ENCODE results near the gene TULP4.
"Not testable (repeated sequence)": the region's sequence is repeated elsewhere in the genome, so short reads cannot be mapped to it uniquely, and the experiment has no call there.

Gene TULP4

GRCh38 chr6:158476389-158476788 lies 164.1 kb downstream of the TULP4 start:
- WGBS (ENCODE audit: insufficient coverage), result 100% methylated on average over 10 of the region's 12 CpGs
- Histone ChIP-seq H3K27ac (ENCODE audit: insufficient read depth in 1 of 2, low read depth in 1 of 2, low read length in 2 of 2, poor library complexity in 1 of 2, severe bottlenecking in 2 of 2) (no peak overlapping the region), H3K27me3 (replicated peaks in 2 of 5; ENCODE audit: control insufficient read depth in 4 of 5, insufficient read depth in 5 of 5, low read length in 4 of 5) (no peaks in the 10 kb centered on the region), H3K4me1 (ENCODE audit: control extremely low read depth in 1 of 4, control insufficient read depth in 4 of 4, insufficient read depth in 4 of 4, low read length in 3 of 4) (peaks cover 0 to 4% (median 1%) of the 10 kb centered on the region in 4 experiments), H3K4me3 (ENCODE audit: control insufficient read depth in 1 of 7, extremely low read depth in 1 of 7, insufficient read depth in 4 of 7, low read depth in 2 of 7, low read length in 6 of 7) (no peak overlapping the region), H3K36me3 (ENCODE audit: control insufficient read depth in 4 of 4, insufficient read depth in 4 of 4, low read length in 3 of 4) (peaks cover 0 to 25% (median 12%) of the 10 kb centered on the region in 4 experiments), H3K9me3 (ENCODE audit: control extremely low read depth in 1 of 5, control insufficient read depth in 4 of 5, insufficient read depth in 2 of 5, low read depth in 1 of 5, low read length in 4 of 5) (no peaks in the 10 kb centered on the region)
- ChIA-PET CTCF (no interaction called here), POLR2A (no interaction called here)
- no peak for DNase-seq

GRCh38 chr6:158477722-158478121 lies 165.5 kb downstream of the TULP4 start:
- 100% methylated on average over 2 of the region's 4 CpGs for WGBS (ENCODE audit: insufficient coverage)
- CTCF ChIA-PET, result interaction anchor here (1.0 kb wide), 1 partner anchor 19 kb away, joined by 3 read pairs; no protein-coding TSS in a partner anchor
- H3K4me3 ChIP-seq (ENCODE audit: control insufficient read depth in 1 of 7, extremely low read depth in 1 of 7, insufficient read depth in 4 of 7, low read depth in 2 of 7, low read length in 6 of 7); POLR2A ChIA-PET; DNase-seq; H3K27ac ChIP-seq (ENCODE audit: insufficient read depth in 1 of 2, low read depth in 1 of 2, low read length in 2 of 2, poor library complexity in 1 of 2, severe bottlenecking in 2 of 2); H3K27me3 ChIP-seq (replicated peaks in 2 of 5; ENCODE audit: control insufficient read depth in 4 of 5, insufficient read depth in 5 of 5, low read length in 4 of 5); H3K9me3 ChIP-seq (ENCODE audit: control extremely low read depth in 1 of 5, control insufficient read depth in 4 of 5, insufficient read depth in 2 of 5, low read depth in 1 of 5, low read length in 4 of 5); H3K4me1 ChIP-seq (ENCODE audit: control extremely low read depth in 1 of 4, control insufficient read depth in 4 of 4, insufficient read depth in 4 of 4, low read length in 3 of 4): not testable (repeated sequence)
- H3K36me3 ChIP-seq (ENCODE audit: control insufficient read depth in 4 of 4, insufficient read depth in 4 of 4, low read length in 3 of 4), result peaks cover 0 to 37% (median 17%) of the 10 kb centered on the region in 4 experiments

GRCh38 chr6:158480989-158481388 lies 168.7 kb downstream of the TULP4 start:
- H3K27ac ChIP-seq (ENCODE audit: insufficient read depth in 1 of 2, low read depth in 1 of 2, low read length in 2 of 2, poor library complexity in 1 of 2, severe bottlenecking in 2 of 2), result no peak overlapping the region
- peaks cover 0 to 40% (median 17%) of the 10 kb centered on the region in 4 experiments for H3K36me3 ChIP-seq (ENCODE audit: control insufficient read depth in 4 of 4, insufficient read depth in 4 of 4, low read length in 3 of 4)
- WGBS (ENCODE audit: insufficient coverage), result 97% methylated on average over 20 of the region's 20 CpGs
- H3K9me3 ChIP-seq (ENCODE audit: control extremely low read depth in 1 of 5, control insufficient read depth in 4 of 5, insufficient read depth in 2 of 5, low read depth in 1 of 5, low read length in 4 of 5), result no peaks in the 10 kb centered on the region
- DNase-seq, result no peak
- H3K4me3 ChIP-seq (ENCODE audit: control insufficient read depth in 1 of 7, extremely low read depth in 1 of 7, insufficient read depth in 4 of 7, low read depth in 2 of 7, low read length in 6 of 7), result no peak overlapping the region
- no peaks in the 10 kb centered on the region for H3K4me1 ChIP-seq (ENCODE audit: control extremely low read depth in 1 of 4, control insufficient read depth in 4 of 4, insufficient read depth in 4 of 4, low read length in 3 of 4)
- ChIA-PET POLR2A (no interaction called here), CTCF (interaction anchor here (0.8 kb wide), 1 partner anchor 11 kb away, joined by 3 read pairs; no protein-coding TSS in a partner anchor)
- no peaks in the 10 kb centered on the region for H3K27me3 ChIP-seq (replicated peaks in 2 of 5; ENCODE audit: control insufficient read depth in 4 of 5, insufficient read depth in 5 of 5, low read length in 4 of 5)

- ChIA-PET CTCF (no interaction called here), POLR2A (no interaction called here)
- no peak overlapping the region for H3K27ac ChIP-seq (ENCODE audit: insufficient read depth in 1 of 2, low read depth in 1 of 2, low read length in 2 of 2, poor library complexity in 1 of 2, severe bottlenecking in 2 of 2)
- H3K36me3 ChIP-seq (ENCODE audit: control insufficient read depth in 4 of 4, insufficient read depth in 4 of 4, low read length in 3 of 4), result peaks cover 0 to 37% (median 17%) of the 10 kb centered on the region in 4 experiments
- H3K4me3 ChIP-seq (ENCODE audit: control insufficient read depth in 1 of 7, extremely low read depth in 1 of 7, insufficient read depth in 4 of 7, low read depth in 2 of 7, low read length in 6 of 7), result no peak overlapping the region
- no peaks in the 10 kb centered on the region for H3K9me3 ChIP-seq (ENCODE audit: control extremely low read depth in 1 of 5, control insufficient read depth in 4 of 5, insufficient read depth in 2 of 5, low read depth in 1 of 5, low read length in 4 of 5)
- no peaks in the 10 kb centered on the region for H3K4me1 ChIP-seq (ENCODE audit: control extremely low read depth in 1 of 4, control insufficient read depth in 4 of 4, insufficient read depth in 4 of 4, low read length in 3 of 4)
- WGBS (ENCODE audit: insufficient coverage), result 91% methylated on average over 9 of the region's 12 CpGs
- no peak for DNase-seq
- no peaks in the 10 kb centered on the region for H3K27me3 ChIP-seq (replicated peaks in 2 of 5; ENCODE audit: control insufficient read depth in 4 of 5, insufficient read depth in 5 of 5, low read length in 4 of 5)
These were observed 169.6 kb downstream of the TULP4 start for GRCh38 chr6:158481690-158482473.

- POLR2A ChIA-PET, result no interaction called here
- Histone ChIP-seq H3K36me3 (ENCODE audit: control insufficient read depth in 4 of 4, insufficient read depth in 4 of 4, low read length in 3 of 4) (peaks cover 0 to 27% (median 11%) of the 10 kb centered on the region in 4 experiments), H3K27me3 (replicated peaks in 2 of 5; ENCODE audit: control insufficient read depth in 4 of 5, insufficient read depth in 5 of 5, low read length in 4 of 5) (no peaks in the 10 kb centered on the region), H3K4me1 (ENCODE audit: control extremely low read depth in 1 of 4, control insufficient read depth in 4 of 4, insufficient read depth in 4 of 4, low read length in 3 of 4) (no peaks in the 10 kb centered on the region), H3K27ac (ENCODE audit: insufficient read depth in 1 of 2, low read depth in 1 of 2, low read length in 2 of 2, poor library complexity in 1 of 2, severe bottlenecking in 2 of 2) (no peak overlapping the region), H3K9me3 (ENCODE audit: control extremely low read depth in 1 of 5, control insufficient read depth in 4 of 5, insufficient read depth in 2 of 5, low read depth in 1 of 5, low read length in 4 of 5) (no peaks in the 10 kb centered on the region), H3K4me3 (ENCODE audit: control insufficient read depth in 1 of 7, extremely low read depth in 1 of 7, insufficient read depth in 4 of 7, low read depth in 2 of 7, low read length in 6 of 7) (no peak overlapping the region)
- DNase-seq, result no peak
- 100% methylated on average over 1 of the region's 2 CpGs for WGBS (ENCODE audit: insufficient coverage)
- CTCF ChIA-PET, result no interaction called here
These were observed 173.2 kb downstream of the TULP4 start for GRCh38 chr6:158485431-158485830.

- H3K4me3 ChIP-seq (ENCODE audit: control insufficient read depth in 1 of 7, extremely low read depth in 1 of 7, insufficient read depth in 4 of 7, low read depth in 2 of 7, low read length in 6 of 7), result no peak overlapping the region
- DNase-seq, result no peak
- no peaks in the 10 kb centered on the region for H3K27me3 ChIP-seq (replicated peaks in 2 of 5; ENCODE audit: control insufficient read depth in 4 of 5, insufficient read depth in 5 of 5, low read length in 4 of 5)
- H3K9me3 ChIP-seq (ENCODE audit: control extremely low read depth in 1 of 5, control insufficient read depth in 4 of 5, insufficient read depth in 2 of 5, low read depth in 1 of 5, low read length in 4 of 5), result no peaks in the 10 kb centered on the region
- H3K36me3 ChIP-seq (ENCODE audit: control insufficient read depth in 4 of 4, insufficient read depth in 4 of 4, low read length in 3 of 4), result peaks cover 0 to 8% (median 4%) of the 10 kb centered on the region in 4 experiments
- H3K4me1 ChIP-seq (ENCODE audit: control extremely low read depth in 1 of 4, control insufficient read depth in 4 of 4, insufficient read depth in 4 of 4, low read length in 3 of 4), result no peaks in the 10 kb centered on the region
- CTCF ChIA-PET, result interaction anchor here (0.6 to 1.1 kb wide), 2 partner anchors 9 to 381 kb away, joined by 3 read pairs; no protein-coding TSS in a partner anchor
- H3K27ac ChIP-seq (ENCODE audit: insufficient read depth in 1 of 2, low read depth in 1 of 2, low read length in 2 of 2, poor library complexity in 1 of 2, severe bottlenecking in 2 of 2), result no peak overlapping the region
- POLR2A ChIA-PET, result no interaction called here
- WGBS (ENCODE audit: insufficient coverage), result 100% methylated on average over 1 of the region's 5 CpGs
These were observed 175.2 kb downstream of the TULP4 start for GRCh38 chr6:158487495-158487894.

GRCh38 chr6:158488065-158488464 lies 175.8 kb downstream of the TULP4 start:
- no peak overlapping the region for H3K4me3 ChIP-seq (ENCODE audit: control insufficient read depth in 1 of 7, extremely low read depth in 1 of 7, insufficient read depth in 4 of 7, low read depth in 2 of 7, low read length in 6 of 7)
- POLR2A ChIA-PET, result no interaction called here
- CTCF ChIA-PET, result interaction anchor here (1.1 kb wide), 1 partner anchor 8 kb away, joined by 3 read pairs; no protein-coding TSS in a partner anchor
- no peak overlapping the region for H3K27ac ChIP-seq (ENCODE audit: insufficient read depth in 1 of 2, low read depth in 1 of 2, low read length in 2 of 2, poor library complexity in 1 of 2, severe bottlenecking in 2 of 2)
- H3K36me3 ChIP-seq (ENCODE audit: control insufficient read depth in 4 of 4, insufficient read depth in 4 of 4, low read length in 3 of 4), result peaks cover 0 to 7% (median 3%) of the 10 kb centered on the region in 4 experiments
- WGBS (ENCODE audit: insufficient coverage), result 91% methylated on average over 4 of the region's 4 CpGs
- no peak for DNase-seq
- H3K9me3 ChIP-seq (ENCODE audit: control extremely low read depth in 1 of 5, control insufficient read depth in 4 of 5, insufficient read depth in 2 of 5, low read depth in 1 of 5, low read length in 4 of 5), result no peaks in the 10 kb centered on the region
- no peaks in the 10 kb centered on the region for H3K4me1 ChIP-seq (ENCODE audit: control extremely low read depth in 1 of 4, control insufficient read depth in 4 of 4, insufficient read depth in 4 of 4, low read length in 3 of 4)
- no peaks in the 10 kb centered on the region for H3K27me3 ChIP-seq (replicated peaks in 2 of 5; ENCODE audit: control insufficient read depth in 4 of 5, insufficient read depth in 5 of 5, low read length in 4 of 5)
